HG02571 (cell line): Measurements from ENCODE around the gene FCER2.

Experiments used
- ATAC-seq: cut with Tn5 transposase; IDR thresholded peaks from one replicate; pipeline ENCODE4 v1.9.1; 2021; ENCODE audit warnings: mild to moderate bottlenecking, moderate library complexity; ENCODE audit not compliant: unreplicated experiment

Gene FCER2

GRCh38 chr19:7679771-7680605, 21.9 kb downstream of the FCER2 start:
- no peak for ATAC-seq

GRCh38 chr19:7678971-7679751, 22.8 kb downstream of the FCER2 start:
- no peak for ATAC-seq

- ATAC-seq = no peak
Observed at GRCh38 chr19:7677669-7678311, 24.1 kb downstream of the FCER2 start.

- no peak for ATAC-seq
Observed at GRCh38 chr19:7676854-7677253, 25.1 kb downstream of the FCER2 start, which contains the start of gene MCEMP1. Gene MCEMP1 (plus strand): TSS chr19:7677090. CDS start chr19:7677121, 31 bp downstream.

- no peak for ATAC-seq
Observed at GRCh38 chr19:7676376-7676775, 25.6 kb downstream of the FCER2 start.

GRCh38 chr19:7674010-7675005, 27.6 kb downstream of the FCER2 start:
- no peak for ATAC-seq

- ATAC-seq = no peak
Observed at GRCh38 chr19:7672522-7672921, 29.4 kb downstream of the FCER2 start.

- ATAC-seq = no peak
Observed at GRCh38 chr19:7670790-7671189, 31.1 kb downstream of the FCER2 start.

GRCh38 chr19:7670150-7670783, 31.7 kb downstream of the FCER2 start:
- no peak for ATAC-seq

- ATAC-seq = no peak
Observed at GRCh38 chr19:7669641-7670040, 32.3 kb downstream of the FCER2 start.

GRCh38 chr19:7668842-7669241, 33.1 kb downstream of the FCER2 start, which contains the start of gene RETN:
Gene RETN (plus strand): TSS chr19:7669049. CDS start chr19:7669327, 278 bp downstream.
- ATAC-seq = no peak

GRCh38 chr19:7665076-7665475, 36.9 kb downstream of the FCER2 start:
- ATAC-seq = no peak

GRCh38 chr19:7663706-7664105, 38.2 kb downstream of the FCER2 start:
- no peak for ATAC-seq

GRCh38 chr19:7662657-7663056, 39.3 kb downstream of the FCER2 start:
- ATAC-seq = no peak

- ATAC-seq = no peak
Observed at GRCh38 chr19:7661744-7662538, 40.0 kb downstream of the FCER2 start.

GRCh38 chr19:7658219-7658686, 43.7 kb downstream of the FCER2 start:
- peak; percentile 68 for ATAC-seq

- ATAC-seq = no peak
Observed at GRCh38 chr19:7657131-7657751, 44.7 kb downstream of the FCER2 start.

GRCh38 chr19:7655581-7655980, 46.4 kb downstream of the FCER2 start:
- no peak for ATAC-seq
